GM18498 (cell line): ENCODE measurements around the gene ZMIZ1.

Experiments used
- ATAC-seq: cut with Tn5 transposase; IDR thresholded peaks from one replicate; pipeline ENCODE4 v1.9.1; 2021; ENCODE audit warnings: mild to moderate bottlenecking, moderate library complexity; ENCODE audit not compliant: unreplicated experiment

ZMIZ1 gene, protein sequence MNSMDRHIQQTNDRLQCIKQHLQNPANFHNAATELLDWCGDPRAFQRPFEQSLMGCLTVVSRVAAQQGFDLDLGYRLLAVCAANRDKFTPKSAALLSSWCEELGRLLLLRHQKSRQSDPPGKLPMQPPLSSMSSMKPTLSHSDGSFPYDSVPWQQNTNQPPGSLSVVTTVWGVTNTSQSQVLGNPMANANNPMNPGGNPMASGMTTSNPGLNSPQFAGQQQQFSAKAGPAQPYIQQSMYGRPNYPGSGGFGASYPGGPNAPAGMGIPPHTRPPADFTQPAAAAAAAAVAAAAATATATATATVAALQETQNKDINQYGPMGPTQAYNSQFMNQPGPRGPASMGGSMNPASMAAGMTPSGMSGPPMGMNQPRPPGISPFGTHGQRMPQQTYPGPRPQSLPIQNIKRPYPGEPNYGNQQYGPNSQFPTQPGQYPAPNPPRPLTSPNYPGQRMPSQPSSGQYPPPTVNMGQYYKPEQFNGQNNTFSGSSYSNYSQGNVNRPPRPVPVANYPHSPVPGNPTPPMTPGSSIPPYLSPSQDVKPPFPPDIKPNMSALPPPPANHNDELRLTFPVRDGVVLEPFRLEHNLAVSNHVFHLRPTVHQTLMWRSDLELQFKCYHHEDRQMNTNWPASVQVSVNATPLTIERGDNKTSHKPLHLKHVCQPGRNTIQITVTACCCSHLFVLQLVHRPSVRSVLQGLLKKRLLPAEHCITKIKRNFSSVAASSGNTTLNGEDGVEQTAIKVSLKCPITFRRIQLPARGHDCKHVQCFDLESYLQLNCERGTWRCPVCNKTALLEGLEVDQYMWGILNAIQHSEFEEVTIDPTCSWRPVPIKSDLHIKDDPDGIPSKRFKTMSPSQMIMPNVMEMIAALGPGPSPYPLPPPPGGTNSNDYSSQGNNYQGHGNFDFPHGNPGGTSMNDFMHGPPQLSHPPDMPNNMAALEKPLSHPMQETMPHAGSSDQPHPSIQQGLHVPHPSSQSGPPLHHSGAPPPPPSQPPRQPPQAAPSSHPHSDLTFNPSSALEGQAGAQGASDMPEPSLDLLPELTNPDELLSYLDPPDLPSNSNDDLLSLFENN

DNA sequence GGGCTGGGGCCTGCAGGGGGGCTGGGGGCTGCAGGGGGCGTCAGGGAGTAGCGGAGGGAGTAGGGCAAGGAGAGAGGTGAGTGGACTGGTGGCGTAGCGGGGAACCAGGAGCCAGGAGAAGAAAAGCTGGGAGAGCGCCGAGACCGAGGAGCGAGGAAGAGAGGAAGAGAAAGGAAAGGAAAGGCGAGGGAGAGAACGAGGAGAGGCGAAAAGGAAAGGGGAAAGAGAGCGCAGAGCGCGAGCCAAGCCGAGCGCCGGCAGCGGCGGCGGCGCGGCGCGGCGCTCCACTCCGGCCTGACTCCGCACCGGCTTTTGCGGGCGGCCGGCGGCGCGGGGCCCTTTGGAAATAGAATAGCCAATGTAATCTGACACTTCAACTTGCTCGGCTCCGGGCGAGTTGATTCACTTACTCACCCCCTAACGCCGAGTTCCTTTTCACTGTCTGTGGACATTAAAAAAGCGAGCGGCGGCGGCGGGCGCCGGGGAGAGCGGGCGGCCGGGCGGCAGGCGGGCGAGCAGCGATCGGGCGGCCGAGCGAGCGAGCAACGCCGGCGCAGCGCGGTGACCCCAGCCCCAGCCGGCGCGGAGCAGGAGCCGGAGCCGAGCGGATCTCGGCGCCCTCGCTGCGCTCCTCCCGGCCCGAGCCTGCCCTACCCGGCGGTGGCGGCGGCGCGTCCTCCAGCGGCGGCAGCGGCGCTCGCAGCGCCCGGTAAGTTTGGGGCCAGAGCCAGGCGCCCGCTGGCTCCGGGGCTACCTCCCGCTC lies at the start of gene ZMIZ1:
ZMIZ1 (plus strand) TSS at position 405 of the 763 bp plus-strand sequence. CDS start 132,667 bp downstream, outside the sequence.
- peak; percentile 62 for ATAC-seq

DNA sequence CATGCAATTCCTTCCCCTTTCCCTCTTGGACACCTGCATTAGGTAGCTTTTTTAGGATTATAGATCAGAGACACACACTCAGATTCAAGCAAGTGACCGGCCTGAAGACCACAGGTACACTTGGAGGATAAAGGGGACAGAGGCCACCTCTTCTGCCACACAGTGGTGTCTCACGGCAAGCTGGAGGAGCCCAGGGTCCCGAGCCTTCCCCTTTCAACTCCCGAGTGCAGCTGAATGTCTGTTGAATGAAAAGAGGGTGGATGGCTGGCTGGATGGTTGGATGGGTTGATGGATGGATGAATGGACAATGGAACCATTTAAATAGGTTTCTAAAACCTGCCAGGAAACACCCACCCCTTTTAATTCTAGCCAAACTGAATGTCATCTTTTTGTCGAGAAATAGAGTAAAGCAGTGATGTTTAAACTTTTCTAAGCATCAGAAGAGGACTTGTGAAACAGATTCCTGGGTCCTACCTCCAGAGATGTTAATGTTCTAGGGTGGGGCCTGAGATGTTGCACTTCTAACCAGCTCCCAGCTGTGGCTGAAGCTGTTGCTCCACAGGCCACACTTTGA lies 49.2 kb upstream of the ZMIZ1 start:
- ATAC-seq, result no peak

DNA sequence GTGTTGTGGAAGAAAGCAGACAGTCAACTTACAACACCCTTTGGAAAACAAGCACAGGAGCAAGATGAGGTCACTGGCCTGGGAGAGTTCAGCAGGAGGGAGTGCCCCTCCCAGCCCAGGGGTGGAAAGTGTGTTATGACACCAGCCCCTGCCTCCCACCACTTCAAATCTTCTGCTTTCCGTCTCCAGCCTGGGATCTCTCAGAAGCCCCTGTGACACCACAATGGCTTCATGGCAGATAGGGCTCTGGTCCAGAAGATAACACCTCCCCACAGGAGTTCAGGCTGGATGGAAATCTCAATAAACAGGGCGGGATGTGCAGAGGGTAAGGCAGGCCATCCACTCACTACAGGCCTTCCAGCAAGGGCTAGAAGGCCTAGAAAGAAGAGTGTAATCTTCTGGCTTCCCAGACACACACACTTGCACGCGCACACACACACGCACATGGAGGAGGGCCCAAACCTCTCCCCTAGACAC lies 48.7 kb upstream of the ZMIZ1 start:
- ATAC-seq, result no peak

DNA sequence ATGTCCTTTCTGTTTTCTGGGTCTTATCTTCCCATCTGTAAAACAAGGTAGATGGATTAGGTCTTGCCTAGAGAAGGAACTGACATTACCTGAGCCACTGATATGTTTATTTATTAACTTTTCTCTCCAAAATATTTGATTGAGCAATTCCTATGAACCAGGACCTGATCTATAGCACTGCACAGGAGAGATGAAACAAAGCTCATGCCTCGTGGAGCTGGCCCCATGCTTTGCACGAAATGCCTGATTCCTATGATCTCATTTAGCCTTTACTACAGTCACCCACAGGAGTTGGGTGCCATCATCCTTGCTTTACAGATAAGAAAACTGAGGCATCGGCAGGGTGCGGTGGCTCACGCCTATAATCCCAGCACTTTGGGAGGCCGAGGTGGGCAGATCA lies 48.2 kb upstream of the ZMIZ1 start:
- no peak for ATAC-seq

DNA sequence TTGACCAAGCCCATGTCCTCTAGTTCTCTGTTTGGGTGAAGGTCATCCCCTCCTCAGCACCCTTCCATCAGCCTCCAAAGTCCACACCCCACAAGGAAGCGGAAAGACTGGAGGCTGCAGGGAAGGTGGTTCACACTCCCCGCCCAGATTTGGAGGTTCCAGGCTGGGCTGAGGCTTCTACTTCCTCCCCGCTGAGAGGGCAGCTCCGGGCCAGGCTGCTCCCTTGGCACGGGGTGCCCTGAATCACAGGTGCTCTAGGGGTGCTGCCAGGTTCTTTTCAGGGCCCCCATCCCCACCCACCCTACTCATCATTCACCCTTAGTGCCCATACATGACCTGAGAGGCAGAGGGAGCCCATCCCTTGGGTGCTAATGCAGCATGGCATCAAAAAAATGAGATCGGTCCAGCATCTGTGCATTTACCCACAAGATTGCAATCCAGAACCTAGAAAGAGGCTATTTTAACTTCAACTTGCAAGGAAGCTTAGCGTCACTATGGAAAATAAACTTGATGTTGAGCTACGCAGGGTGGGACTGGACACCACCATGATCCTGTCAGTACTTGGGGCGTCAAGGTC lies 47.3 kb upstream of the ZMIZ1 start:
- ATAC-seq, result no peak

DNA sequence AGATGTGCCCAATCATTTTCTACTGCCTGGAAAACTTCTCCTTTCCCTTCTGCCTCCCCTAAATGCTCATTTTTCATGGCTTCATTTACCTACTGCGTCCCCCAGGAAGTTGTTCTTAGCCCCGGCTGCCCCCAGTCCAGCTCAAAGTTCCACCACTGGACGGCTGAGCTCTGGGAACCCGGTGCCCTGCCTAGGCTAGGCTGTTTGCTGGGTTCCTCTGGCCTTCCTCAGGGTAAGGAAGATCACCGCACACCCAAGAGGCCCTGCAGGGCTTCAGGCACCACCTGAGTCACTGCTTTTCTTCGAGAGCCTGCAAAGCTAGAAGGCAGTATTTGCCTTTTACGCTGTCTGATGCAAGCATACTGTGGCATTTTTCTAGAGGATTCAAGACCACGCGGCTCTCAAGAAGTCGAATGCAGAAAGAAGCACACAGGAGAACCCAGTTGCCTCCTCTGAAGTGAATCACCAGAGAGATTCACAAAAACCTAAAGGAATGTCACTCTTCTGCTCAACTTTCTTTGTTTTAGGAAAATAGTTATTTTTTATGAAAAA lies 46.7 kb upstream of the ZMIZ1 start:
- ATAC-seq, result no peak

DNA sequence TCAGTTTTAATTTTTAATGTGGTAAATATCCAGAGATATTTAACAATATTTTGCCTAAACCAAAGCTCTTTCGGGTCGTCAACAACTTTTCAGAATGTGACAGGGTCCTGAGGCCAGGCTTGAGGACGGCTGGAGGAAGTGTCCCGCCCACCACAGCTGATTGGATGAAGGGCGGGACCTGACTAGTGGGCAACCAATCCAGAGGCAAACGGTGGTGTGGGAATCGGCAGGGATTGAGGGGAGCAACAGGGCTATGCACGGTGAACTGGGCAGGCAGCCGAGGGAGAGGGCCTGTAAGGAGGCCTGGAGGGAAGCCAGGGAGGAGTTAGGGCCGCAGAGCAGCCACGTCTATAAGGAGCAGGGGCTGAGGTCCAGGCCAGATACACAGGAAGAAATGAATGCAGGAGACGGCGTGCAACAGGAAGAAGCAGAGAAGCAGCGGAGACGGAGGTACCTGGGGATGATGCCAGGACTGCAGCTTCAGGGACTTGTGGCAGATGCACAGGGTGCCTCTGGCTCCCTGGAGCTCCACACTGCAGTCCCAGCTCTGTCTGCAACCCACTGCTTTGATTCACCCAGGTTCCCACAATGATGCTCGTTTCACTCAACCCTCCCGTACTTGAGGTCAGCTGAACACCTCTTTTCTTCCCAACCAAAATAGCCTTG lies 46.1 kb upstream of the ZMIZ1 start:
- no peak for ATAC-seq

DNA sequence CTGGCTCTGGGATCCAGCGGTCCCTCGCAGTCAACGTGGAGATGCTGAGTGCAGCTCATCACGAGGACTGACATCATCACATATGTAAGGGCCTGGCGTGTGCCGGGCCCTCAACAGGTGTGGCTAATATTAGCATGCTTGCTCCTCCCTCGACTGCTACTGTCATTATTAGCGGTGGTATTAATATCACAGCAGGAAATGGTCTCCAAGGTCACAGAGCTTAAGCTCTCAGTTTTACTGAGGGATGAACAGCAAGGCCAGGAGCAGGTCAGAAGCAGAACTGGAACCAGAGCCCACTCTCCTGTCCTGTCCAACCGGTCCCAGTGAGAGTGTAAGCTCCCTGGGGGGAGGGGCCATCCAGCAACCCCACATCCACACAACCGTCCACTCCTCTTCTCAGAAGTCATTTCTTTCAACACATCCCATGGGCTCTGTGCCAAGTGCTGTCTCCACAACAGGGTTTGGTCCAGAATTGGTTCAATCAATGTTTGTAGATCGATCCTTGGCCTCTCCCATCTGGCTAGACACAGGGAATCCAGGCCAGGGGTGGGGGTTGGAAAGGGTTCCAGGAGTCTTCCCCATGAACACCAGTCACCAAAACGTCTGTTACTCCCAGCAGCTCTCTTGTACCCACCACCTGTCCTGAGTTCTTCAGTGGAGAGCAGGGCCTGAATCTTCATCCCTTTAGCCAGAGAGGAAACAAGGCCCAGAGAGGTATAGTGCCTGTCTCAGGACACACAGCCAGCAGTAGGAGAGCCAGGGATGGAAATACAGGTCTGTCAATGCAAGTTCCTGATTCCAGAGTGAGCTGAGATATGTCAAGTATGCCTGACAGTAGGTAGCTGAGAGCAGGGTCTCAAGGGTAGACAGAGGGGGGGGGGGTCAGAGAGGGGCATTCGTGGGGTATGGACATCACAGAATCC lies 45.3 kb upstream of the ZMIZ1 start:
- ATAC-seq, result no peak

DNA sequence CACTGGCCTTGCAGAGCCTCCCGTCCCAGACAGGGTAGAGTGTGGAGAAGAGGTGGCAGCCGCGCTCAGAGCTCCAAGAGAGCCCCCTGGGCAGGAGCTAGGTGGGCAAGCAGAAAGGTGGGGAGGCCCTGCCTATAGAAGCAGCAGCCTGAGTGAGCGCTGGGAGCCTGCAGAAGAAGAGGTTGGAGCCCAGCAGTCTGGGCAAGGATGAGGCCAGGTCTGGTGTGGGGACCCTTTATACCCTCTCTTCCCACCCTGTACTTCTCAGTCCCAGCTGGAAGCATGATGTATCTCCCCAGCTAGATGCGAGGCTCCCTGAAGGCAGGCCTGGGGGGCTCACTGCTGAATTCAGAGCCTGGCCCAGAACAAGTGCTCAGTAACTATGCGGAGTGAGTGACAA lies 44.5 kb upstream of the ZMIZ1 start:
- ATAC-seq, result no peak

DNA sequence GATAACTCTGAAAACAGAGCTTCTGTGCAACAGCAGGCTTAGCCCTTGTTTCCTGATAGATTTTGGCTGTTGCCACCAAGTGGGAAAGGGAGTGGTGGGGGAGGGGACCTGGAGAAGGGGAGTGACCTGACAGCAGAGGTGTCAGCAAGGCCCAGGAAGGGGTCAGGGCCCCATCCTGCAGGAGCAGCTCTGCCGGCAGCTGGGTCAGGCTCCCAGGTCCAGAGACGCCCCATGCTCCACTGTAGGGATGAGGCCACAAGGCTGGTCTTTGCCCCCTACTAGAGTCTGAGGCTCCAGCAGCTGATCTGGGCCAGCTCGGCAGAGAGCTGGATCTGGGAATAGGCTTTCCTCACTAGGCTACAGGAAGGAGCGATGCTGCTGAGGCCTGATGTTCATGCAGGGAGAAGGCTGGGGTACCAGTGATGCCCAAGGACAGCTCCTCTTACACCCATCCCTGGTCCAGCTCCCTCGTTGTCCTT lies 44.0 kb upstream of the ZMIZ1 start:
- no peak for ATAC-seq

DNA sequence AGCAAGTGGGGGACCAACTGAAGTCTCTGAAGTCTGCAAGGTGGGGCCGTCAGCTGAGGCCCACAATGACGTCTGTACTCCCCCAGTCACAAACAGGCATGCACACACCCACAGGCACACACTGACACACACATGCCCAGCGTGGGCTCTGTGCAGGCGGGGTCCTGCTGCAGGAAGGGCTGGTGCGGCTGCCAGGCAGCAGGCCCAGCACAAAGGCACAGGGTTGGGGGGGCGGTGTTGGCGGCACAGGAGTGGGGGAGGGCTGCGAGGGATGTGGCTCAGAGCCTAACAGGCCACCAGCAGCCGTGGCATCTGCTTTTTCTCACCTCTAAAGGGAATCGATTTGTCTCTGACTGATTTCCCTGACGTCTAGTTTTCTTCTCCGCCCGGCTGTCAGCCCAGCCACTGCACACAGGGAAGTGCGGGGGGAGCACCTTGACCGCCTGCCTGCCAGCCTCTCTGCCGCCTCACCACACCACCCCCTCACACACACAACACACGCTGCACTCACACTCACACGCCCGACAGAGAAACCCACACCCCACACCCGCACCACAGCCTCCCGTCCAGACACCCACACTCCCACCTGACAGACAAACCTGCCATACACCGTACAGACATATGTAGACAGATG lies 43.5 kb upstream of the ZMIZ1 start:
- ATAC-seq, result no peak

DNA sequence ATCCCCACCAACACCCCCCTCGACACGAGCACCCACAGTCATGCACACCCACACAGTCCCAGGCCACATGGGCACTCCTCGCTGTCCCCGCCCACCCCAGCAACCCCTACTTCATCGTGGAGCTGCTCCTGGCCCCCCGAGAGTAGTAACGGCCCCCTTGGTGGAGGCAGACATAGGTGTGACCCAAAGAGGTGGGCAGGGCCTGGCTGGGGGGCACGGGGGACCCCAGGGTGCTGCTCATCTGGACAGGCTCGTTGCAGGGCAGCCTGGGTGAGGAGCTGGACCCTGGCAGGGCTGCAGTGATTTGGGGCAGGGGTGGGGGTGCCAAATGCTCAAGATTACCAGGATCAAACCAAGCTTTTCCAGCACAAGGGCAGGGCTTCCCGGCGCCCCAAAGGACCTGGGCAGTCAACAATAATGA lies 42.4 kb upstream of the ZMIZ1 start:
- no peak for ATAC-seq

DNA sequence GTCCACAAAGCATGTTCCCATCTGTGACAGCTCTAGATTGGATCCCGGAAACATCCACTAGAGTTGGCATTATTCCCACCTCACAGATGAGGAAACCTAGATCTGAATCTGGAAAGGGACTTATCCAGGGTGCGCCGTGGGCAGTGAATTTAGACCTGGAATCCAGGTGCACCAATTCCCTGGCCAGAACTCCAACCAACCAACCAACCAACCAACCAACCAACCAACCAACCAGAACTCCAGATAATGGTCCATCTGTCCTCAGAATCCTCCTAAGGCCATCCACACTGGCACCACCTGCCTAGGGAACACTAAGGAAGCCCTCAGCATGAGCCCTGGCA lies 42.0 kb upstream of the ZMIZ1 start:
- ATAC-seq, result no peak

DNA sequence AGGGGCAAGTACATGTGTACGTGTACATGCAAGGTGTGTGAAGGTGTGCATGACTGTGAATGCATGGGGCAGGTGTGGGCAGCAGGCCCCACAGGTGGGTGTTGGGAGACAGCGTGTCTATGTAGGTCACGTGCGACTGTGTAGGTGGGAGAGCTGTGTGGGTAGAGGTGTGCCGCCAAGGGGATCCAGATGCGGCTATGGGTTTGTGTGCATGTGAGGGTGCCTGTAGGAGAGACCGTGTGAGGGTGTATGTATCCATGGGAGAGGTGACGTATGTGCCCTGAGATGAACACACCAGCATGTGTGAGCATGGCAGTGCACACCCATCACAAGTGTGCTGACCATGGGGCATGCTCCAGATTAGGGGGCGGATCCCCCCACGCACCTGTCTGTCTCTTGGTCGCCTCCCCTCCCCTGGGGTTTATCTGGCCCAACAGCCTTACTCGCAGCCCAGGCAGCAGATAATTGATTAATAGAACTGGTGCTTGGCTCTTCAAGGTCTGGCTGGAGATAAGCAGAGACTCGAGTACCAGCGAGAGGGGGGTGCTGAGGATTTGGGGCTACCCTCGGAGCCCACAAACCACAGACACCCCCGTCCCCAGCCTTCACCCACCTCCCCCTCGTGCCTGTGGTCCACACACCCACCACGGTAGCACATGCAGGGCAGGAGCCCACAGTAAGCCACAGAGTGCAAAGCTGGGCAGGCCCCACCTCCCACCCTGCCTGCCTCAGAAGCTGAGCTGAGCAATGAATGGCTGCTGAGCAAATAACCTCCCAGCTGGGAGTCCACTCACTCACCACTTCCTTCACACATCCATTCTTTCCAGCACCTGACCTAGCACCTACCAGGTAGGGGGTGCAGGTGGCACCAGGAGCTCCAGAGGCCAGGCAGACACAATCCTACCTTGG lies 41.4 kb upstream of the ZMIZ1 start:
- no peak for ATAC-seq

DNA sequence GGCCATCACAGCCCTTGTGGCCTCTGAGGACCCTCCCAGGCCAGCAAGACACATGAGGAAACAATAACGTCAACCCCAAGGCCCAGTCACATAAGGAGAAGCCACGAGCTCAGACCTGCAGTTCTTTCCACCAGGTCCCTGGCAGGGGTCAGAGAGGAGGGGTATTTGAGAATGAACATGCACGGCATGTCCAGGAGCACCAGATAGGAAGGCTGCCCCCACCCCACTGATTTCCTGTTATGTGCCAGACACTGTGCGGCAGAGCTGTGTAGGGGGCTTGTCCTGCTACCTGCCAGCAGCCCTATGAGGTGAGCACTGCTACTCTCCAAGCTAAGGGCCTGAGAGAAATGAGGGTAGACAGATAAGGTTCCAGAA lies 40.7 kb upstream of the ZMIZ1 start:
- no peak for ATAC-seq

DNA sequence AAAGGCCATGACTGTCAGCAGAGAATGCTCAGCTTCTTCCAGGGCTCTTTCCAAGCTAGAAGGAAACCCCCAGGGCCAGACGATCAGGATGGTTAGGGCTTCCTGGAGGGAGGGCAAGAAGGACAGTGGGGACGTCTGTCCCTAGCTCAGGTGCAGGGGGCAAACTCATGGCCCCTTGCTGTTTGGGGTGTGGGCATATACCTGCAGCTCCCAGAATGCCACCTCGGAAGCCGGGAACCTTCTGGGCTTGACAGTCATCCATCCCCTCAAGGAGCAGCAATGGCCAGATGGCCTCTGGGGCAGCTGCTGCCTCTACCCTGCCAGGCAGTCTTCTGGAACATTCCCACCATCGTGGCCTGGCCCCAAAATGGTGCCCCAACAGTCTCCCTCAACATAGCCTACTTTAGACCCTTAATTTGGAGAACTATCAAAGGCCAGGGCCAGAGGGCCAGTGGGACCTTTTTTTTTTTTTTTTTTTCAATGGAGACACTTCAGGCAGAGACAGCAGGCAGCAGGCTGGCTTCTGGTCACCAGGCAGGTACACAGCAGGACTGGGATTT lies 40.2 kb upstream of the ZMIZ1 start:
- no peak for ATAC-seq
